ENCODE data around the gene CHRNB2.
A peak's percentile ranks its signal among the peaks of the same experiment; 100 is the strongest.

CHRNB2 gene

DNA sequence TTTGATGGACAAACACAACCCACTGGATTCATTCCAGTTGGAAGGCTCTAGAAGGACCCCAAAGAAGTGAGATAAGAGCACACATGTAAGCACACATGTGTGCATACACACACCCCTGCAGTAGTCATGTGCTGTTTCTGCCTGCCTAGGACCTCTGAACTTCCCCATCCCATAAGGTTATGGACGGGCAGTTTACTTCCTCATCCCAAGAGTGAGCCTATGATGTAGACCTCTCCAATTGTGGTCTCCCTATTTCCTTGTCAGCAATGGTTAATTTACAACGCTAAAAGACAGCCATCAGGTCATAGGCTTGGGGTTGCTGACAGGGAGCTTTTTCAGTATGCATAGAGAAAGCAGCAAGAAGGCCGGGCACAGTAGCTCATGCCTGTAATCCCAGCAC is 55.8 kb downstream of the CHRNB2 start:
- H3K27ac Mint-ChIP-seq, result no peak overlapping the region
- H3K36me3 Mint-ChIP-seq (ENCODE audit: low read depth), result peaks cover 12% of the 10 kb centered on the region

DNA sequence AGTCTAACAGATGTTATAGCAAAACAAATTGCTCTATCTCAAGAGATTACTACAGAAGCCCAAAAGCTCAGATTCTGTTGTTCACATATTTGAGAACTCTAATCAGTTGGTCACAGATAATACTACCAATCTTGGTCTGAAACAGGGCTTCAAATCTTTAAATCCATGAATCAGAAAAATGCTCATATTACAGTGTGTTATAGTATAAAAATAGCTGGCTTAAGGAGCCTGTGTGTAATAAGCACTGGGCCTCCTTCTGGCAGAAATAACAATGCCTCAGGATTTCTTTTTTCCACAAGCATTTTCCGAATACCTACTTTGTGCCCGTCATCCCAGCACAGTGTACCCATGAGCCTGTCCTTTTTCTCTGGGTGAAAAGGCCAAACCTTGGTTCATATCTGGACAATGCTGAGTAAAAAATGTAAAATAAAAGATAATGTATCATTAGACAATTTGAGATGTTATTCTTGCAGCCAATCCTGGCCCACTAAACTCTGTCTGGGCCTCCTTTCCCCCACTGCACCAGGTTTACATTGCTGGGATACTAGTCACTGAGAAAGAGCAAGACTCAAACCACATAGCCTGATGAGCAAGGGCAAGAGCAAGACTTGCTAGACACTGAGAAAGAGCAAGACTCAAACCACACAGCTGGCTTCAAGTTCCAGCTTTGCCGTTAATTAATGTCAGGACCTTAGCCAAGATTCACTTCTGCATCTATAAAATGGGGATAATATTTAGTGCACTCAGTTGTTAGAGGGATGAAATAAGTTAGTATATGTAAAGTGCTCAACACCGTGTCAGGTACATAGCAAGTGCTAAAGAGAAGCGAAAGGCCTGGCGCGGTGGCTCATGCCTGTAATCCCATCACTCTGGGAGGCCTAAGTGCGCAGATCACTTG is 57.4 kb downstream of the CHRNB2 start:
- Mint-ChIP-seq H3K36me3 (ENCODE audit: low read depth) (peaks cover 17% of the 10 kb centered on the region), H3K4me1 (ENCODE audit: low read depth) (peaks cover 42% of the 10 kb centered on the region), H3K27ac (no peak overlapping the region), H3K9me3 (peaks cover 12% of the 10 kb centered on the region), H3K27me3 (ENCODE audit: low read depth) (no peaks in the 10 kb centered on the region), H3K4me3 (no peak overlapping the region)

More for the DNA sequence above, 55.8 kb downstream of the CHRNB2 start:
- no peaks in the 10 kb centered on the region for H3K9me3 Mint-ChIP-seq
- H3K27me3 Mint-ChIP-seq (ENCODE audit: low read depth), result no peaks in the 10 kb centered on the region
- no peak overlapping the region for H3K4me3 Mint-ChIP-seq
- peaks cover 45% of the 10 kb centered on the region for H3K4me1 Mint-ChIP-seq (ENCODE audit: low read depth)

DNA sequence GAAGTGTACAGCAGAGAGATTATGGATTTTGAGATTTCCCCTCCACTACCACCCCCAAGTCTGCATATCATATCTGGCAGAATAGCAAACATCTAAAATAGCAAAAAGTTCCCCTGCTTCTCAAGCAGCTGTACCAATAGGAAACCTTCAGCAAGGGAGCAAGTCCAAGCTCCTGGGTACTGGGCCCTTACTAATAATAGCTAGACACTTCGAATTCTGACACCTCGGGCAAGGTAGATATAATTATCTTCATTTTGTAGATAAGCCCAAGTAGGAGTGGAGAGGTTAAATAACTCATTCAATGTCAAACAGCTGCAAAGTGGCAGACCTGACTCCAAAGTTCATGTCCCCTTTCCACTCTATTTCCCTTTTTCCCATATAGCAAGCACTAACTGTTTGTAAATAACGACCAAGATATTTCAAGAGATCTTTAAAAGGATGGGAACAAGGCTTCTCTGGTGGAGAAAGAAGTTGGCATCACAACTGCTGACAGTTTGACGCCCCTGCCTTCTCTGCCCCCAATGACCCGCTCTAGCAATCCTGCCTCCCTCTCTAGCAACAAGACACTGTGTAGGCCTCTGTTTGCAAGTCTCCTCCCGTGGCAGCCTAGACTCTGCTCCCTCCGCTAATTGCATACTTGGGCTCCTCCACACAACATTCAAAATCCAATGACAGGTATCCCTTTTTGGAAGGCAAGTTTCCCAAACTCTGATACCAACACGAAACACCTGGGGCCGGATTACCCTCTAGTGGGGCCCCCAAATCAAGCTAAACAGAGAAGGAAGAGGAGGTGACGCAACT is 59.1 kb downstream of the CHRNB2 start:
- Mint-ChIP-seq H3K4me1 (ENCODE audit: low read depth) (peaks cover 36% of the 10 kb centered on the region), H3K36me3 (ENCODE audit: low read depth) (peaks cover 13% of the 10 kb centered on the region), H3K4me3 (peak overlapping the region; percentile 99), H3K9me3 (peaks cover 17% of the 10 kb centered on the region), H3K27ac (peak overlapping the region; percentile 99), H3K27me3 (ENCODE audit: low read depth) (peaks cover 13% of the 10 kb centered on the region)

DNA sequence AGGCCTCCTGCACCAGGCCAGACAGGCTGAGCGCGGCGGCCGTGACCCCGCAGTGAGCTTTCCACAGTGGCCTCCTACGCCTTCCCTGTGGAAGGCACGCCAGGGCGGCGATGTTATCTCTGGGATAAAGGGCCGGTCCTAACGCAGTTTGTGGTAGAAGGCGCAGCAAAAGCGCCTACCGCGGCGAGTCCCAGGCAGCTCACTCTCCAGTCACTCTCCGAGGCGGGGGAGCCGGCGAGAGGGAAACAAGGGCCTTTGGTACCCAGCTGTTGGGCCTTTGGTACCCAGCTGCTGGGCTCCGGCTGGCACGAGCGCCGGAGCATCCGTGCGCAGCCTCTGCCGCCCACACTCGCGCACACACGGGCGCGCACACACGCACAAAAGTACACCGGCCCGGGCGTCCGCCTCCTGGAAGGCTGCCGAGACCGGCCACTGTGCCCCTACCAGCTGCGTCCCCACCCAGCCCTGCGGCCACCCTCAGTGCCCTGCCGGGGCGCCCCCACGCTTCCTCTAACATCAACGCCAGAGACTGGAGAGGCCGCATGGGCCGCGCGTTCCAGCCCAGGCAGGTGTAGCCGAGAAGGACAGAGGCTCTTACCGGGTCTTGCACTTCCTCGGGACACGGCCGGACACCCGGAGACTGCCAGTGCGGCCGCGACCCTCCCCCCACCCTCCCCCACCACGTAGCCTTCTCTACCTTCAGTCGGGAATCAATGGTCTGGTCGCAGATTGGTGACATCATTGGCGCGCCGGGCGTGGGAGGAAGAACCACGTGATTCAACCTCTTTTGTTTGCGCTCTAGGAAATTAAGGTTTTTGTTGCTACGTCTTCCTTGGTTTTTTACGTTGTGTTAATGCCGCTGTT is 59.9 kb downstream of the CHRNB2 start:
- H3K27ac Mint-ChIP-seq, result peak overlapping the region; percentile 99
- H3K27me3 Mint-ChIP-seq (ENCODE audit: low read depth), result peaks cover 21% of the 10 kb centered on the region
- H3K4me3 Mint-ChIP-seq, result peak overlapping the region; percentile 99
- H3K9me3 Mint-ChIP-seq, result peaks cover 17% of the 10 kb centered on the region
- peaks cover 31% of the 10 kb centered on the region for H3K4me1 Mint-ChIP-seq (ENCODE audit: low read depth)
- peaks cover 13% of the 10 kb centered on the region for H3K36me3 Mint-ChIP-seq (ENCODE audit: low read depth)

DNA sequence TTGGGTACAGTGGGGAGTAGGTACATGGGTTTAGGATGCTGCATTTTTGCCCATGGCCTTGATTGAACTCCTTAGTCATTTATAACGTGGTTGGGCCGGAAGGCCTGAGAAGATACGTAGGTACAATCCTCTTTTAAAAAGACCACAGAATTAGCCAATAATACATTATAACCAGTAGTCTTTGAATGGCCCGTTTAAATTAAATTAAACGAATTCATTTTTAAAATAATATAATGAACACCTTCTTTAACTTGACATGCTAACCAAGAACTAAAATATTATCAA is 60.5 kb downstream of the CHRNB2 start:
- H3K27ac Mint-ChIP-seq, result peak overlapping the region; percentile 99
- H3K4me1 Mint-ChIP-seq (ENCODE audit: low read depth), result peaks cover 25% of the 10 kb centered on the region
- H3K36me3 Mint-ChIP-seq (ENCODE audit: low read depth), result peaks cover 10% of the 10 kb centered on the region
- H3K9me3 Mint-ChIP-seq, result peaks cover 17% of the 10 kb centered on the region
- H3K4me3 Mint-ChIP-seq, result peak overlapping the region; percentile 99
- H3K27me3 Mint-ChIP-seq (ENCODE audit: low read depth), result peaks cover 24% of the 10 kb centered on the region

DNA sequence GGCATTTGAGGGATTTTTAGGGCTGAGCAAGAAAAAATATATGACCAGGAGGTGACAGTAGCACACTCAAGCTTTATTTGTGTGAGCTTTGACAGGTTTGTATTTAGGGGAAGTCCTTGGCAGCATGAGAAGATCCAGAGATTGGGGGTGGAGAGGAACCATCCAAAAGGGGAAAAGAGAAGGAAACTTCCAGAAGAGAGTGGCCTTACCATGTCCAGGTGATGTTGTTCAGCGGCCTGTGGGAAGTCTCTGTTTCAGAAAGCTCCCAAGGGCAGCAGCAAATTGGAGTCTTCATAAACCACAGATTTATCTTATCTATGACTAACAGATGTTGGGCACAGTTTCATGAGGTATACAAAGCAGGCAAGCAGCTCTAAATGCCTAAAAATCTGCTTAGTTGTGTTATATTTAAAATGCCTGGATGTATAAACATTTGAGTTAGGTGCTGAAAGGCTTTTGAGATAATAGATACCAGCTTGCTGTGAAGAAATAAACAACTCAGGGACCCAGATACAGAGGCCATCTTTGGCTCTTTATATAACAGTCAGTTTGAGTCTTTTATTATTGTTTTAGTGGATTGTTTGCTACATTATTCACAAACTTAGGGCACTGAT is 61.6 kb downstream of the CHRNB2 start:
- Mint-ChIP-seq H3K27me3 (ENCODE audit: low read depth) (peaks cover 29% of the 10 kb centered on the region), H3K27ac (peak overlapping the region; percentile 76), H3K36me3 (ENCODE audit: low read depth) (peaks cover 9% of the 10 kb centered on the region), H3K9me3 (peaks cover 17% of the 10 kb centered on the region), H3K4me1 (ENCODE audit: low read depth) (peaks cover 21% of the 10 kb centered on the region), H3K4me3 (peak overlapping the region; percentile 71)
